GM21528 (cell line): Measurements from ENCODE around the gene PCDHA6.
"Not testable (repeated sequence)": the region's sequence is repeated elsewhere in the genome, so short reads cannot be mapped to it uniquely, and the experiment has no call there.

ENCODE experiments used
- ATAC-seq: cut with Tn5 transposase; IDR thresholded peaks from one replicate; pipeline ENCODE4 v1.9.1; 2021; ENCODE audit warnings: mild to moderate bottlenecking, moderate library complexity; ENCODE audit not compliant: unreplicated experiment, low FRiP score

The PCDHA6 gene

DNA sequence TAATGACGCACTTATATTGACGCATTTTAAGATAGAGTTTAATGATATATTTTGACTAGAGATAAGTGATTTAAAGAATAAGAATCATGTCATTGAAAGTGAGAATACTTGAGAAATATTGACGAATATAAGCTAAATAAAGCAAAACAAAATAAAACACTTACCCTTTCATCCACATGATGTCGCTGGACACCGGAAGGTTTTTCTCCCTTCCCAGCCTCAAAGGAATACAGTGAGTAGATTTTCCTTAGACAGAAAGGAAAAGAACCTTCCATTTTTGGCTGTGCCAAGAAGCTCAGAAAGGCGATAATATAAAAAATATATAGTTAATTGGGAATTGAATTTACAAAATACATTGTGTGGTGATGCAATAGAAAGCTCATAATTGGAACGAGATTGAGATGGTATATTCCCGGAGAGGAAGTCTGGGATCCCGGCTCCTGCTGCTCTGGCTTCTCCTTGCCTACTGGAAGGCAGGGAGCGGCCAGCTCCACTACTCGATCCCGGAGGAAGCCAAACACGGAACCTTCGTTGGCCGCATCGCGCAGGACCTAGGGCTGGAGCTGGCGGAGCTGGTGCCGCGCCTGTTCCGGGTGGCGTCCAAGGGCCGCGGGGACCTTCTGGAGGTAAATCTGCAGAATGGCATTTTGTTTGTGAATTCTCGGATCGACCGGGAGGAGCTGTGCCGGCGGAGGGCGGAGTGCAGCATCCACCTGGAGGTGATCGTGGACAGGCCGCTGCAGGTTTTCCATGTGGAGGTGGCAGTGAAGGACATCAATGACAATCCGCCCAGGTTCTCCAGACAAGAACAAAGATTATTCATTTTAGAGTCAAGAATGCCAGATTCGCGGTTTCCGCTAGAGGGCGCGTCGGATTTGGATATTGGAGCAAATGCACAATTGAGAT is 6.1 kb upstream of the PCDHA6 start, which contains the start of gene PCDHA5:
PCDHA5 (plus strand) TSS at position 239 of the 906 bp plus-strand sequence.
- ATAC-seq, result no peak

DNA sequence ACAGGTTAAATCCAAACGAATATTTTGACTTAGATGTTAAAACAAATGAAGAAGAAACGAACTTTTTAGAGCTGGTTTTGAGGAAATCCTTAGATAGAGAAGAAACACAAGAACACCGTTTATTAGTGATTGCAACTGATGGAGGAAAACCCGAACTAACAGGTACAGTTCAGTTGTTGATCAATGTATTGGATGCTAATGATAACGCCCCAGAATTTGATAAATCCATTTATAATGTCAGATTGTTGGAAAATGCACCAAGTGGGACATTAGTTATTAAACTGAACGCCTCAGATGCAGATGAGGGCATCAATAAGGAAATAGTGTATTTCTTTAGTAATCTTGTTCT is 5.5 kb upstream of the PCDHA6 start:
- ATAC-seq, result no peak

DNA sequence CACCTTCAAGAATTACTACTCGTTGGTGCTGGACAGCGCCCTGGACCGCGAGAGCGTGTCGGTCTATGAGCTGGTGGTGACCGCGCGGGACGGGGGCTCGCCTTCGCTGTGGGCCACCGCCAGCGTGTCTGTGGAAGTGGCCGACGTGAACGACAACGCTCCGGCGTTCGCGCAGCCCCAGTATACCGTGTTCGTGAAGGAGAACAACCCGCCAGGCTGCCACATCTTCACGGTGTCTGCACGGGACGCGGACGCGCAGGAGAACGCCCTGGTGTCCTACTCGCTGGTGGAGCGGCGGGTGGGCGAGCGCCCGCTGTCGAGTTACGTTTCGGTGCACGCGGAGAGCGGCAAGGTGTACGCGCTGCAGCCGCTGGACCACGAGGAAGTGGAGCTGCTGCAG is 4.8 kb upstream of the PCDHA6 start:
- not testable (repeated sequence) for ATAC-seq

DNA sequence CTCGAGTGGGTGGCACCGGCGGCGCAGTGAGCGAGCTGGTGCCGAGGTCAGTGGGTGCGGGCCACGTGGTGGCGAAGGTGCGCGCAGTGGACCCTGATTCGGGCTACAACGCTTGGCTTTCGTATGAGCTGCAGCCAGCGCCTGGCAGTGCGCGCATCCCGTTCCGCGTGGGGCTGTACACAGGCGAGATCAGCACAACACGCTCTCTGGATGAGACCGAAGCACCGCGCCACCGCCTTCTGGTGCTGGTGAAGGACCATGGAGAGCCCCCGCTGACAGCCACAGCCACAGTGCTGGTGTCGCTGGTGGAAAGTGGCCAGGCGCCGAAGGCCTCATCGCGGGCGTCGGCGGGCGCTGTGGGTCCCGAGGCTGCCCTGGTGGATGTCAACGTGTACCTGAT is 4.3 kb upstream of the PCDHA6 start:
- ATAC-seq, result no peak

- ATAC-seq, result no peak
These were observed 590 bp downstream of the PCDHA6 start for GRCh38 chr5:140828362-140828737.

DNA sequence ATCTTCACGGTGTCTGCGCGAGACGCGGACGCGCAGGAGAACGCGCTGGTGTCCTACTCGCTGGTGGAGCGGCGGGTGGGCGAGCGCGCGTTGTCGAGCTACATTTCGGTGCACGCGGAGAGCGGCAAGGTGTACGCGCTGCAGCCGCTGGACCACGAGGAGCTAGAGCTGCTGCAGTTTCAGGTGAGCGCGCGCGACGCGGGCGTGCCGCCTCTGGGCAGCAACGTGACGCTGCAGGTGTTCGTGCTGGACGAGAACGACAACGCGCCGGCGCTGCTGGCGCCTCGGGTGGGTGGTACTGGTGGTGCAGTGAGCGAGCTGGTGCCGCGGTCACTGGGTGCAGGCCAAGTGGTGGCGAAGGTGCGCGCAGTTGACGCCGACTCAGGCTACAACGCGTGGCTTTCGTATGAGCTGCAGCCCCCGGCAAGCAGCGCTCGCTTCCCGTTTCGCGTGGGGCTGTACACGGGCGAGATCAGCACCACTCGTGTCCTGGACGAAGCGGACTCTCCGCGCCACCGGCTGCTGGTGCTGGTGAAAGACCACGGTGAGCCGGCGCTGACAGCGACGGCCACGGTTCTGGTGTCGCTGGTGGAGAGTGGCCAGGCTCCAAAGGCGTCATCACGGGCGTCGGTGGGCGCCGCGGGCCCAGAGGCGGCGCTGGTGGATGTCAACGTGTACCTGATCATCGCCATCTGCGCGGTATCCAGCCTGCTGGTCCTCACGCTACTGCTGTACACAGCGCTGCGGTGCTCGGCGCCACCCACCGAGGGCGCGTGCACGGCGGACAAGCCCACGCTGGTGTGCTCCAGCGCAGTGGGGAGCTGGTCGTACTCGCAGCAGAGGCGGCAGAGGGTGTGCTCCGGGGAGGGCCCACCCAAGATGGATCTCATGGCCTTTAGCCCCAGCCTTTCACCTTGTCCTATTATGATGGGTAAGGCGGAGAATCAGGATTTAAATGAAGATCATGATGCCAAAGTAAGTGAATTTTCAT is 2.0 kb downstream of the PCDHA6 start:
- not testable (repeated sequence) for ATAC-seq

GRCh38 chr5:140833993-140834392 is 6.2 kb downstream of the PCDHA6 start, which contains the start of gene PCDHA7:
Gene PCDHA7 (plus strand): TSS chr5:140834269. CDS start chr5:140834384, 115 bp downstream.
- ATAC-seq, result no peak

- not testable (repeated sequence) for ATAC-seq
These were observed 6.8 kb downstream of the PCDHA6 start for GRCh38 chr5:140834439-140835008.

DNA sequence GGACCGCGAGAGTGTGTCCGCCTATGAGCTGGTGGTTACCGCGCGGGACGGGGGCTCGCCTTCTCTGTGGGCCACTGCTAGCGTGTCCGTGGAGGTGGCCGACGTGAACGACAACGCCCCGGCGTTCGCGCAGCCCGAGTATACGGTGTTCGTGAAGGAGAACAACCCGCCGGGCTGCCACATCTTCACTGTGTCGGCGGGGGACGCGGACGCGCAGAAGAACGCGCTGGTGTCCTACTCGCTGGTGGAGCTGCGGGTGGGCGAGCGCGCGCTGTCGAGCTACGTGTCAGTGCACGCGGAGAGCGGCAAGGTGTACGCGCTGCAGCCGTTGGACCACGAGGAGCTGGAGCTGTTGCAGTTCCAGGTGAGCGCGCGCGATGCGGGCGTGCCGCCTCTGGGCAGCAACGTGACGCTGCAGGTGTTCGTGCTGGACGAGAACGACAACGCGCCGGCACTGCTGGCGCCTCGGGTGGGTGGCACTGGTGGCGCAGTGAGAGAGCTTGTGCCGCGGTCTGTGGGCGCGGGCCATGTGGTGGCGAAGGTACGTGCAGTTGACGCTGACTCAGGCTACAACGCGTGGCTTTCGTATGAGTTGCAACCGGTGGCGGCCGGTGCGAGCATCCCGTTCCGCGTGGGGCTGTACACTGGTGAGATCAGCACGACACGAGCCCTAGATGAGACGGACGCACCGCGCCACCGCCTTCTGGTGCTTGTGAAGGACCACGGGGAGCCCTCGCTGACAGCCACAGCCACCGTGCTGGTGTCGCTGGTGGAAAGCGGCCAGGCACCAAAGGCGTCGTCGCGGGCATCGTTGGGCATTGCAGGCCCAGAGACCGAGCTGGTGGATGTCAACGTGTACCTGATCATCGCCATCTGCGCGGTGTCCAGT is 8.1 kb downstream of the PCDHA6 start:
- no peak for ATAC-seq

- no peak for ATAC-seq
These were observed 13.5 kb downstream of the PCDHA6 start, which contains the start of gene PCDHA8 for GRCh38 chr5:140840978-140841962. Gene PCDHA8 (plus strand): TSS chr5:140841187. CDS start chr5:140841322, 135 bp downstream.

- ATAC-seq, result no peak
These were observed 15.3 kb downstream of the PCDHA6 start for GRCh38 chr5:140842798-140843733.

- not testable (repeated sequence) for ATAC-seq
These were observed 20.7 kb downstream of the PCDHA6 start, which contains the start of gene PCDHA9 for GRCh38 chr5:140848139-140849102. Gene PCDHA9 (plus strand): TSS chr5:140848382. CDS start chr5:140848496, 114 bp downstream.

- ATAC-seq, result not testable (repeated sequence)
These were observed 22.3 kb downstream of the PCDHA6 start for GRCh38 chr5:140849831-140850634.

GRCh38 chr5:140855772-140856674 is 28.3 kb downstream of the PCDHA6 start, which contains the start of gene PCDHA10:
Gene PCDHA10 (plus strand): TSS chr5:140855897. CDS start chr5:140856049, 152 bp downstream.
- no peak for ATAC-seq
